WTC11 (cell line): ENCODE results near the gene MEGF9. TPM values are rescaled to one million over a fixed set of nuclear protein-coding genes. Genes with fewer than 3 reads are reported as not detected.

Experiments used
- ATAC-seq: fragments of 200-7000 bp; cut with Tn5 transposase; 2 replicates; pipeline ENCODE4 v1.10.0; 2021; ENCODE audit warnings: mild to moderate bottlenecking, moderate library complexity
- CTCF ChIA-PET: fragments of 300-600 bp; sonication (Branson Sonifier 250); formaldehyde crosslinking; loops from one replicate; lab custom pipeline; 2021; ENCODE audit warnings: antibody characterized with exemption; lab: Charles Lee
- POLR2A ChIA-PET: fragments of 350-600 bp; sonication (Branson Sonifier 250); formaldehyde crosslinking; loops from one replicate; lab custom pipeline; 2021; ENCODE audit warnings: antibody characterized with exemption; lab: Charles Lee
- DNase-seq: peaks from one replicate; pipeline ENCODE4 v3.0.0; 2021; ENCODE audit warnings: low spot score
- H3K27ac Mint-ChIP-seq: 2 replicates; pipeline ENCODE4 v1.8.0; 2021; ENCODE audit warnings: mixed read lengths
- H3K27me3 Mint-ChIP-seq: 2 replicates; pipeline ENCODE4 v1.8.0; 2021; ENCODE audit warnings: low read depth, mild to moderate bottlenecking, moderate library complexity, mixed read lengths
- H3K36me3 Mint-ChIP-seq: 2 replicates; pipeline ENCODE4 v1.8.0; 2021; ENCODE audit warnings: mixed read lengths
- H3K4me1 Mint-ChIP-seq: 2 replicates; pipeline ENCODE4 v1.8.0; 2022; ENCODE audit warnings: mixed read lengths
- H3K4me3 Mint-ChIP-seq: 2 replicates; pipeline ENCODE4 v1.8.0; 2021; ENCODE audit warnings: mild to moderate bottlenecking, moderate library complexity, mixed read lengths
- H3K9me3 Mint-ChIP-seq: 2 replicates; pipeline ENCODE4 v1.8.0; 2021; ENCODE audit warnings: mixed read lengths
- CREB1 ChIP-seq: sonication (generic); formaldehyde crosslinking; IDR thresholded peaks from 2 replicates; pipeline ENCODE4 v1.8.0; 2023; ENCODE audit warnings: mild to moderate bottlenecking, missing genetic modification reagents
- E2F1 ChIP-seq: sonication (generic); formaldehyde crosslinking; IDR thresholded peaks from 2 replicates; pipeline ENCODE4 v1.8.0; 2022; ENCODE audit warnings: mild to moderate bottlenecking, missing genetic modification reagents
- FOXP1 ChIP-seq: sonication (generic); formaldehyde crosslinking; IDR thresholded peaks from 2 replicates; pipeline ENCODE4 v1.8.0; 2022; ENCODE audit warnings: missing genetic modification reagents, mild to moderate bottlenecking, moderate library complexity, borderline replicate concordance
- GABPB1 ChIP-seq: sonication (generic); formaldehyde crosslinking; IDR thresholded peaks from 2 replicates; pipeline ENCODE4 v1.8.1; 2023; ENCODE audit warnings: mild to moderate bottlenecking, missing genetic modification reagents
- GRHL2 ChIP-seq: fragments of 250-450 bp; sonication (Bioruptor Pico); IDR thresholded peaks from 2 replicates; pipeline ENCODE4 v1.8.0; 2022; ENCODE audit warnings: mild to moderate bottlenecking, moderate library complexity; ENCODE audit not compliant: insufficient replicate concordance, severe bottlenecking
- NFYB ChIP-seq: sonication (generic); formaldehyde crosslinking; conservative IDR thresholded peaks from 2 replicates; pipeline ENCODE4 v1.8.0; 2022; ENCODE audit warnings: low read depth, missing genetic modification reagents
- NR2C2 ChIP-seq: sonication (generic); formaldehyde crosslinking; IDR thresholded peaks from 2 replicates; pipeline ENCODE4 v1.8.0; 2022; ENCODE audit warnings: mild to moderate bottlenecking, missing genetic modification reagents
- OVOL2 ChIP-seq: fragments of 250-450 bp; sonication (Bioruptor Pico); IDR thresholded peaks from 2 replicates; pipeline ENCODE4 v1.9.0; 2021; ENCODE audit warnings: mild to moderate bottlenecking, borderline replicate concordance
- PREB ChIP-seq: sonication (generic); formaldehyde crosslinking; IDR thresholded peaks from 2 replicates; pipeline ENCODE4 v1.8.1; 2022; ENCODE audit warnings: mild to moderate bottlenecking, missing genetic modification reagents, moderate library complexity, borderline replicate concordance
- SP1 ChIP-seq: sonication (generic); formaldehyde crosslinking; conservative IDR thresholded peaks from 2 replicates; pipeline ENCODE4 v1.8.1; 2022; ENCODE audit warnings: missing genetic modification reagents
- TP53 ChIP-seq: sonication (generic); formaldehyde crosslinking; IDR thresholded peaks from 2 replicates; pipeline ENCODE4 v1.8.1; 2023; ENCODE audit warnings: mild to moderate bottlenecking, missing genetic modification reagents
- ZNF396 ChIP-seq: fragments of 250-450 bp; sonication (Bioruptor Pico); IDR thresholded peaks from 2 replicates; pipeline ENCODE4 v1.8.0; 2021; ENCODE audit warnings: mild to moderate bottlenecking, moderate library complexity, borderline replicate concordance
- total RNA-seq: library from RNA; stranded (reverse); gene quantifications from 3 replicates; pipeline ENCODE4 v1.2.3, GENCODE V29; 2021
- TF ChIP-seq, protein P1 (sequence below): fragments of 250-450 bp; sonication (Bioruptor Pico); IDR thresholded peaks from 2 replicates; pipeline ENCODE4 v1.8.0; 2021; ENCODE audit warnings: mild to moderate bottlenecking
- TF ChIP-seq, protein P2 (sequence below): sonication (generic); formaldehyde crosslinking; IDR thresholded peaks from 2 replicates; pipeline ENCODE4 v1.8.0; 2023; ENCODE audit warnings: missing genetic modification reagents, mild to moderate bottlenecking, borderline replicate concordance
- TF ChIP-seq, protein P3 (sequence below): fragments of 200-600 bp; IDR thresholded peaks from 2 replicates; pipeline ENCODE4 v1.8.0; 2022; ENCODE audit warnings: antibody characterized with exemption
- TF ChIP-seq, protein P4 (sequence below): fragments of 250-450 bp; sonication (Bioruptor Pico); IDR thresholded peaks from 2 replicates; pipeline ENCODE4 v1.9.0; 2021; ENCODE audit warnings: mild to moderate bottlenecking
- TF ChIP-seq, protein P5 (sequence below): sonication (generic); formaldehyde crosslinking; IDR thresholded peaks from 2 replicates; pipeline ENCODE4 v1.8.0; 2022; ENCODE audit warnings: mild to moderate bottlenecking, missing genetic modification reagents

MEGF9 gene
- total RNA-seq, 1 experiment from 2014 or later = 0.92 TPM

DNA sequence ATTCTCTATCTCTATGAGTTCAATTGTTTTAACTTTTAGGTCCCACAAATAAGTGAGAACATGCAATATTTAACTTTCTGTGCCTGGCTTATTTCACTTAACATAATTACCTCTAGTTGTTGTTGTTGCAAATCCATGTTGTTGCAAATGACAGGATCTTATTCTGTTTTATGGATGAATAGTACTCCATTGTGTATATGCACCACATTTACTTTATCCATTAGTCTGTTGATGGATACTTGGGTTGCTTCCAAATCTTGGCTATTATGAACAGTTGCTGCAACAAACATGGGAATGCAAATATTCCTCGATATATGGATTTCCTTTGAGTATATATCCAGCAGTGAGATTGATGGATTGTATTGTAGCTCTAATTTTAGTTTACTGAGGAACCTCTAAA lies 36.3 kb downstream of the MEGF9 start (continued):
- TF ChIP-seq PREB (CRISPR knock-in tag) (no peak), CREB1 (CRISPR knock-in tag) (no peak), SP1 (CRISPR knock-in tag) (no peak), FOXP1 (no peak)
- TF ChIP-seq, protein P1, sequence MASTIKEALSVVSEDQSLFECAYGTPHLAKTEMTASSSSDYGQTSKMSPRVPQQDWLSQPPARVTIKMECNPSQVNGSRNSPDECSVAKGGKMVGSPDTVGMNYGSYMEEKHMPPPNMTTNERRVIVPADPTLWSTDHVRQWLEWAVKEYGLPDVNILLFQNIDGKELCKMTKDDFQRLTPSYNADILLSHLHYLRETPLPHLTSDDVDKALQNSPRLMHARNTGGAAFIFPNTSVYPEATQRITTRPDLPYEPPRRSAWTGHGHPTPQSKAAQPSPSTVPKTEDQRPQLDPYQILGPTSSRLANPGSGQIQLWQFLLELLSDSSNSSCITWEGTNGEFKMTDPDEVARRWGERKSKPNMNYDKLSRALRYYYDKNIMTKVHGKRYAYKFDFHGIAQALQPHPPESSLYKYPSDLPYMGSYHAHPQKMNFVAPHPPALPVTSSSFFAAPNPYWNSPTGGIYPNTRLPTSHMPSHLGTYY (CRISPR knock-in tag) = no peak
- TF ChIP-seq, protein P2, sequence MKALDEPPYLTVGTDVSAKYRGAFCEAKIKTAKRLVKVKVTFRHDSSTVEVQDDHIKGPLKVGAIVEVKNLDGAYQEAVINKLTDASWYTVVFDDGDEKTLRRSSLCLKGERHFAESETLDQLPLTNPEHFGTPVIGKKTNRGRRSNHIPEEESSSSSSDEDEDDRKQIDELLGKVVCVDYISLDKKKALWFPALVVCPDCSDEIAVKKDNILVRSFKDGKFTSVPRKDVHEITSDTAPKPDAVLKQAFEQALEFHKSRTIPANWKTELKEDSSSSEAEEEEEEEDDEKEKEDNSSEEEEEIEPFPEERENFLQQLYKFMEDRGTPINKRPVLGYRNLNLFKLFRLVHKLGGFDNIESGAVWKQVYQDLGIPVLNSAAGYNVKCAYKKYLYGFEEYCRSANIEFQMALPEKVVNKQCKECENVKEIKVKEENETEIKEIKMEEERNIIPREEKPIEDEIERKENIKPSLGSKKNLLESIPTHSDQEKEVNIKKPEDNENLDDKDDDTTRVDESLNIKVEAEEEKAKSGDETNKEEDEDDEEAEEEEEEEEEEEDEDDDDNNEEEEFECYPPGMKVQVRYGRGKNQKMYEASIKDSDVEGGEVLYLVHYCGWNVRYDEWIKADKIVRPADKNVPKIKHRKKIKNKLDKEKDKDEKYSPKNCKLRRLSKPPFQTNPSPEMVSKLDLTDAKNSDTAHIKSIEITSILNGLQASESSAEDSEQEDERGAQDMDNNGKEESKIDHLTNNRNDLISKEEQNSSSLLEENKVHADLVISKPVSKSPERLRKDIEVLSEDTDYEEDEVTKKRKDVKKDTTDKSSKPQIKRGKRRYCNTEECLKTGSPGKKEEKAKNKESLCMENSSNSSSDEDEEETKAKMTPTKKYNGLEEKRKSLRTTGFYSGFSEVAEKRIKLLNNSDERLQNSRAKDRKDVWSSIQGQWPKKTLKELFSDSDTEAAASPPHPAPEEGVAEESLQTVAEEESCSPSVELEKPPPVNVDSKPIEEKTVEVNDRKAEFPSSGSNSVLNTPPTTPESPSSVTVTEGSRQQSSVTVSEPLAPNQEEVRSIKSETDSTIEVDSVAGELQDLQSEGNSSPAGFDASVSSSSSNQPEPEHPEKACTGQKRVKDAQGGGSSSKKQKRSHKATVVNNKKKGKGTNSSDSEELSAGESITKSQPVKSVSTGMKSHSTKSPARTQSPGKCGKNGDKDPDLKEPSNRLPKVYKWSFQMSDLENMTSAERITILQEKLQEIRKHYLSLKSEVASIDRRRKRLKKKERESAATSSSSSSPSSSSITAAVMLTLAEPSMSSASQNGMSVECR (CRISPR knock-in tag) = no peak
- TF ChIP-seq, protein P3, sequence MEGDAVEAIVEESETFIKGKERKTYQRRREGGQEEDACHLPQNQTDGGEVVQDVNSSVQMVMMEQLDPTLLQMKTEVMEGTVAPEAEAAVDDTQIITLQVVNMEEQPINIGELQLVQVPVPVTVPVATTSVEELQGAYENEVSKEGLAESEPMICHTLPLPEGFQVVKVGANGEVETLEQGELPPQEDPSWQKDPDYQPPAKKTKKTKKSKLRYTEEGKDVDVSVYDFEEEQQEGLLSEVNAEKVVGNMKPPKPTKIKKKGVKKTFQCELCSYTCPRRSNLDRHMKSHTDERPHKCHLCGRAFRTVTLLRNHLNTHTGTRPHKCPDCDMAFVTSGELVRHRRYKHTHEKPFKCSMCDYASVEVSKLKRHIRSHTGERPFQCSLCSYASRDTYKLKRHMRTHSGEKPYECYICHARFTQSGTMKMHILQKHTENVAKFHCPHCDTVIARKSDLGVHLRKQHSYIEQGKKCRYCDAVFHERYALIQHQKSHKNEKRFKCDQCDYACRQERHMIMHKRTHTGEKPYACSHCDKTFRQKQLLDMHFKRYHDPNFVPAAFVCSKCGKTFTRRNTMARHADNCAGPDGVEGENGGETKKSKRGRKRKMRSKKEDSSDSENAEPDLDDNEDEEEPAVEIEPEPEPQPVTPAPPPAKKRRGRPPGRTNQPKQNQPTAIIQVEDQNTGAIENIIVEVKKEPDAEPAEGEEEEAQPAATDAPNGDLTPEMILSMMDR = no peak

DNA sequence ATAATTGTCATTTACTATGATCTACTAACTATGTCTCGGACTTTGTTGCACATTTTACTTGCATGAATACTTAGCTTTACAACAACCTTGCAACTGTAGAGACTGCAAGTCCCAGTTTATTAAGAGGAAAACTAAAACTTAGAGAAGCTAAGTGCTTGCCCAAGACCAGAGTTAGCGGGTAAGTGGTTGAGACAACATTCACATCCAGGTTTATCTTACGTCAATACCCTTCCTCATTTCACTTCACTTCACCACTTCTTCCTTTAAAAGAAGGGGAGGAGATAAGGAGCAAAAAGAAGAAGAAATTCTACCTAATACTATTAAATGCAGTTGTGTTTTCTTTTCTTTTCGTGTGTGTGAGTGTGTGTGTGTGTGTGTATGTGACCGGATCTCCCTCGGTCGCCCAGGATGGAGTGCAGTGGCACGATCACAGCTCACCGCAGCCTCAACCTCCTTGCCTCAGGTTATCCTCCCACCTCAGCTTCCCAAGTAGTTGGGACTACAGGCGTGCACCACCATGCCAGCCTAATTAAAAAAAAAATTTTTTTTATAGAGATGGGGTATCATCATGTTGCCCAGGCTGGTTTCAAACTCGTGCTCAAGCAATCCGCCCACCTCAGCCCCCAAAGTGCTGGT lies 37.4 kb downstream of the MEGF9 start:
- DNase-seq (no peak), ATAC-seq (no peak)
- Mint-ChIP-seq H3K27ac (no peak overlapping the region), H3K9me3 (no peaks in the 10 kb centered on the region), H3K4me1 (no peaks in the 10 kb centered on the region), H3K4me3 (no peak overlapping the region), H3K36me3 (no peaks in the 10 kb centered on the region), H3K27me3 (peaks cover 24% of the 10 kb centered on the region)
- CTCF ChIA-PET = interaction anchor here (1.3 kb wide), 1 partner anchor 79 kb away, joined by 3 read pairs; no protein-coding TSS in a partner anchor
- POLR2A ChIA-PET = no interaction called here
- TF ChIP-seq GABPB1 (CRISPR knock-in tag) (no peak), E2F1 (CRISPR knock-in tag) (no peak), TP53 (no peak), NFYB (CRISPR knock-in tag) (no peak), NR2C2 (no peak), CREB1 (CRISPR knock-in tag) (no peak), GRHL2 (CRISPR knock-in tag) (no peak), ZNF396 (no peak), OVOL2 (CRISPR knock-in tag) (no peak)
- TF ChIP-seq, protein P4, sequence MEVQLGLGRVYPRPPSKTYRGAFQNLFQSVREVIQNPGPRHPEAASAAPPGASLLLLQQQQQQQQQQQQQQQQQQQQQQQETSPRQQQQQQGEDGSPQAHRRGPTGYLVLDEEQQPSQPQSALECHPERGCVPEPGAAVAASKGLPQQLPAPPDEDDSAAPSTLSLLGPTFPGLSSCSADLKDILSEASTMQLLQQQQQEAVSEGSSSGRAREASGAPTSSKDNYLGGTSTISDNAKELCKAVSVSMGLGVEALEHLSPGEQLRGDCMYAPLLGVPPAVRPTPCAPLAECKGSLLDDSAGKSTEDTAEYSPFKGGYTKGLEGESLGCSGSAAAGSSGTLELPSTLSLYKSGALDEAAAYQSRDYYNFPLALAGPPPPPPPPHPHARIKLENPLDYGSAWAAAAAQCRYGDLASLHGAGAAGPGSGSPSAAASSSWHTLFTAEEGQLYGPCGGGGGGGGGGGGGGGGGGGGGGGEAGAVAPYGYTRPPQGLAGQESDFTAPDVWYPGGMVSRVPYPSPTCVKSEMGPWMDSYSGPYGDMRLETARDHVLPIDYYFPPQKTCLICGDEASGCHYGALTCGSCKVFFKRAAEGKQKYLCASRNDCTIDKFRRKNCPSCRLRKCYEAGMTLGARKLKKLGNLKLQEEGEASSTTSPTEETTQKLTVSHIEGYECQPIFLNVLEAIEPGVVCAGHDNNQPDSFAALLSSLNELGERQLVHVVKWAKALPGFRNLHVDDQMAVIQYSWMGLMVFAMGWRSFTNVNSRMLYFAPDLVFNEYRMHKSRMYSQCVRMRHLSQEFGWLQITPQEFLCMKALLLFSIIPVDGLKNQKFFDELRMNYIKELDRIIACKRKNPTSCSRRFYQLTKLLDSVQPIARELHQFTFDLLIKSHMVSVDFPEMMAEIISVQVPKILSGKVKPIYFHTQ = no peak
- TF ChIP-seq, protein P5, sequence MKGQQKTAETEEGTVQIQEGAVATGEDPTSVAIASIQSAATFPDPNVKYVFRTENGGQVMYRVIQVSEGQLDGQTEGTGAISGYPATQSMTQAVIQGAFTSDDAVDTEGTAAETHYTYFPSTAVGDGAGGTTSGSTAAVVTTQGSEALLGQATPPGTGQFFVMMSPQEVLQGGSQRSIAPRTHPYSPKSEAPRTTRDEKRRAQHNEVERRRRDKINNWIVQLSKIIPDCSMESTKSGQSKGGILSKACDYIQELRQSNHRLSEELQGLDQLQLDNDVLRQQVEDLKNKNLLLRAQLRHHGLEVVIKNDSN (CRISPR knock-in tag) = no peak
